K562 (cell line): ENCODE data around the gene WIPF3. TPM values are rescaled to one million over a fixed set of nuclear protein-coding genes. Genes with fewer than 3 reads are reported as not detected.

ENCODE experiments used
- CBFB ChIP-seq: sonication (generic); formaldehyde crosslinking; IDR thresholded peaks from 2 replicates; pipeline ENCODE4 v1.4.0; 2020; ENCODE audit warnings: mild to moderate bottlenecking, missing genetic modification reagents
- CCNT2 ChIP-seq: IDR thresholded peaks from 2 replicates; pipeline ENCODE4 v1.6.1; 2011; ENCODE audit warnings: borderline replicate concordance, low read depth, mild to moderate bottlenecking, moderate library complexity, mixed read lengths, low read length; ENCODE audit not compliant: insufficient read length; ENCODE audit errors: extremely low read depth
- HIVEP1 ChIP-seq: fragments of 250-450 bp; sonication (Bioruptor Pico); IDR thresholded peaks from 2 replicates; pipeline ENCODE4 v1.4.0; 2020; ENCODE audit warnings: mild to moderate bottlenecking
- HMG20B ChIP-seq: fragments of 250-450 bp; sonication (Bioruptor Pico); IDR thresholded peaks from 2 replicates; pipeline ENCODE4 v1.5.0; 2021; ENCODE audit warnings: mild to moderate bottlenecking
- KDM5B ChIP-seq: fragments of 200-600 bp; sonication (generic); IDR thresholded peaks from 2 replicates; pipeline ENCODE4 v1.6.1; 2012; ENCODE audit warnings: low read depth, mild to moderate bottlenecking, moderate library complexity, low read length, control low read depth, inconsistent platforms; ENCODE audit not compliant: insufficient replicate concordance
- KHSRP ChIP-seq: fragments of 450-650 bp; IDR thresholded peaks from 2 replicates; pipeline ENCODE4 v1.6.1; 2017
- MYNN ChIP-seq, 2 experiments: sonication (generic); formaldehyde crosslinking in 1 of 2; IDR thresholded peaks; 2 replicates each; pipeline versions ENCODE4 v1.5.0 to v1.6.1; 2016 to 2020; ENCODE audit warnings: antibody characterized with exemption in 1 of 2, missing genetic modification reagents in 1 of 2
- NR2C1 ChIP-seq, 2 experiments: fragments of 450-650 bp; IDR thresholded peaks; 2 replicates each; pipeline ENCODE4 v1.6.1; 2017; ENCODE audit warnings: mild to moderate bottlenecking in 2 of 2, antibody characterized with exemption in 1 of 2, inconsistent platforms in 1 of 2, missing compliant biosample characterization in 1 of 2, missing genetic modification characterization in 1 of 2
- PHB2 ChIP-seq: fragments of 450-650 bp; IDR thresholded peaks from 2 replicates; pipeline ENCODE4 v1.6.1; 2017; ENCODE audit warnings: low read depth
- PHTF2 ChIP-seq: fragments of 250-450 bp; sonication (Bioruptor Pico); IDR thresholded peaks from 2 replicates; pipeline ENCODE4 v1.5.0; 2021; ENCODE audit warnings: mild to moderate bottlenecking
- RFX5 ChIP-seq: IDR thresholded peaks from 2 replicates; pipeline ENCODE4 v1.6.1; 2011; ENCODE audit warnings: low read depth, mild to moderate bottlenecking, improper control_type of control experiment, low read length
- SETDB1 ChIP-seq: IDR thresholded peaks from one replicate; pipeline ENCODE4 v1.6.1; 2012; ENCODE audit warnings: low read length, control low read depth, inconsistent platforms
- SRF ChIP-seq, 2 experiments: fragments of 250-450, 450-650 bp in 1 of 2; sonication (Bioruptor Pico) in 1 of 2; sonication (generic) in 1 of 2; formaldehyde crosslinking; IDR thresholded peaks; 2 replicates each; pipeline versions ENCODE4 v1.5.0 to v1.5.1; 2020 to 2022; ENCODE audit warnings: mild to moderate bottlenecking in 1 of 2, missing genetic modification reagents in 1 of 2
- TOE1 ChIP-seq, 2 experiments: fragments of 450-650 bp in 1 of 2; sonication (generic) in 1 of 2; formaldehyde crosslinking in 1 of 2; IDR thresholded peaks; 2 replicates each; pipeline versions ENCODE4 v1.7.1 to v1.8.0; 2016 to 2022; ENCODE audit warnings: borderline replicate concordance in 2 of 2, mild to moderate bottlenecking in 2 of 2, antibody characterized with exemption in 1 of 2, inconsistent platforms in 1 of 2, low read depth in 1 of 2, missing genetic modification reagents in 1 of 2, moderate library complexity in 1 of 2
- TRIM25 ChIP-seq: fragments of 450-650 bp; IDR thresholded peaks from 2 replicates; pipeline ENCODE4 v1.7.0; 2016; ENCODE audit warnings: borderline replicate concordance
- USF2 ChIP-seq: sonication (generic); formaldehyde crosslinking; IDR thresholded peaks from 2 replicates; pipeline ENCODE4 v1.5.0; 2020; ENCODE audit warnings: missing genetic modification reagents
- ZBED1 ChIP-seq: IDR thresholded peaks from 2 replicates; pipeline ENCODE4 v1.6.1; 2014
- ZNF274 ChIP-seq: IDR thresholded peaks from 2 replicates; pipeline ENCODE4 v1.6.1; 2011; ENCODE audit warnings: low read depth, mild to moderate bottlenecking, low read length, moderate library complexity, borderline replicate concordance
- ZNF431 ChIP-seq: sonication (generic); formaldehyde crosslinking; IDR thresholded peaks from 2 replicates; pipeline ENCODE4 v1.8.0; 2022; ENCODE audit warnings: mild to moderate bottlenecking, missing genetic modification reagents
- ZNF695 ChIP-seq: fragments of 450-650 bp; formaldehyde crosslinking; IDR thresholded peaks from 2 replicates; pipeline ENCODE4 v1.4.0; 2020; ENCODE audit warnings: mild to moderate bottlenecking, moderate library complexity
- ZNF696 ChIP-seq: fragments of 250-450 bp; sonication (Bioruptor Pico); conservative IDR thresholded peaks from 2 replicates; pipeline ENCODE4 v1.4.0; 2020; ENCODE audit warnings: mild to moderate bottlenecking, moderate library complexity
- polyA plus RNA-seq, 8 experiments: library from polyadenylated mRNA; depleted of rRNA in 4 of 8; stranded (reverse) in 5 of 8; unstranded in 3 of 8; fragments of >200 nt; fragmentation: Nextera tagmentation in 2 of 8; fragmentation: Illumina TruSeq in 1 of 8; extraction: Ambion mirVana in 2 of 8; extraction: Trizol in 1 of 8; gene quantifications; 2 replicates each; pipeline versions ENCODE4 v1.2.1 to v1.2.3, GENCODE V29; 2011 to 2014; ENCODE audit warnings: inconsistent platforms in 1 of 8, missing spikeins in 1 of 8
- total RNA-seq, 7 experiments: library from RNA; depleted of rRNA in 6 of 7; stranded (reverse); fragments of >200 nt in 6 of 7; fragmentation: Illumina TruSeq in 2 of 7; extraction: Trizol in 2 of 7; gene quantifications; 2 replicates each; pipeline versions ENCODE4 v1.2.1 to v1.2.3, GENCODE V29; 2011 to 2021; ENCODE audit warnings: low replicate concordance in 1 of 7
- TF ChIP-seq, protein P1 (sequence below), 3 experiments: fragments of 200-800 bp in 1 of 3; fragments of 250-450 bp in 1 of 3; fragments of 450-650 bp in 1 of 3; sonication (Bioruptor Pico) in 1 of 3; sonication (Bioruptor generic) in 1 of 3; formaldehyde crosslinking in 1 of 3; IDR thresholded peaks; 2 replicates each; pipeline versions ENCODE4 v1.6.1 to v1.8.0; 2016 to 2022; ENCODE audit warnings: mild to moderate bottlenecking in 2 of 3, missing genetic modification characterization in 2 of 3, missing compliant biosample characterization in 1 of 3, moderate library complexity in 1 of 3

Gene WIPF3
- total and polyA plus RNA-seq, 9 of the 15 experiments (the other 6 are each of a cell fraction or from before 2014, with no cell fraction given), result 0.18 to 3.2 (median 1.7) TPM

- TF ChIP-seq TRIM25, result no peak
- no peak for TF ChIP-seq KHSRP
- no peak for TF ChIP-seq PHB2
- no peak for TF ChIP-seq USF2 (CRISPR knock-in tag)
- no peak for TF ChIP-seq ZNF274
- no peak for TF ChIP-seq KDM5B
- no peak for TF ChIP-seq PHTF2 (CRISPR knock-in tag)
- no peak for TF ChIP-seq HIVEP1 (CRISPR knock-in tag)
- no peak for TF ChIP-seq ZNF431 (CRISPR knock-in tag)
- no peak for TF ChIP-seq ZNF696 (CRISPR knock-in tag)
- TF ChIP-seq ZNF695, result no peak
- TF ChIP-seq ZBED1, result no peak
- TF ChIP-seq CCNT2, result peak; percentile 40
- TF ChIP-seq, protein P1, sequence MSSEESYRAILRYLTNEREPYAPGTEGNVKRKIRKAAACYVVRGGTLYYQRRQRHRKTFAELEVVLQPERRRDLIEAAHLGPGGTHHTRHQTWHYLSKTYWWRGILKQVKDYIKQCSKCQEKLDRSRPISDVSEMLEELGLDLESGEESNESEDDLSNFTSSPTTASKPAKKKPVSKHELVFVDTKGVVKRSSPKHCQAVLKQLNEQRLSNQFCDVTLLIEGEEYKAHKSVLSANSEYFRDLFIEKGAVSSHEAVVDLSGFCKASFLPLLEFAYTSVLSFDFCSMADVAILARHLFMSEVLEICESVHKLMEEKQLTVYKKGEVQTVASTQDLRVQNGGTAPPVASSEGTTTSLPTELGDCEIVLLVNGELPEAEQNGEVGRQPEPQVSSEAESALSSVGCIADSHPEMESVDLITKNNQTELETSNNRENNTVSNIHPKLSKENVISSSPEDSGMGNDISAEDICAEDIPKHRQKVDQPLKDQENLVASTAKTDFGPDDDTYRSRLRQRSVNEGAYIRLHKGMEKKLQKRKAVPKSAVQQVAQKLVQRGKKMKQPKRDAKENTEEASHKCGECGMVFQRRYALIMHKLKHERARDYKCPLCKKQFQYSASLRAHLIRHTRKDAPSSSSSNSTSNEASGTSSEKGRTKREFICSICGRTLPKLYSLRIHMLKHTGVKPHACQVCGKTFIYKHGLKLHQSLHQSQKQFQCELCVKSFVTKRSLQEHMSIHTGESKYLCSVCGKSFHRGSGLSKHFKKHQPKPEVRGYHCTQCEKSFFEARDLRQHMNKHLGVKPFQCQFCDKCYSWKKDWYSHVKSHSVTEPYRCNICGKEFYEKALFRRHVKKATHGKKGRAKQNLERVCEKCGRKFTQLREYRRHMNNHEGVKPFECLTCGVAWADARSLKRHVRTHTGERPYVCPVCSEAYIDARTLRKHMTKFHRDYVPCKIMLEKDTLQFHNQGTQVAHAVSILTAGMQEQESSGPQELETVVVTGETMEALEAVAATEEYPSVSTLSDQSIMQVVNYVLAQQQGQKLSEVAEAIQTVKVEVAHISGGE (CRISPR knock-in tag; IDR thresholded peaks at IDR 0.05), result no peak
- no peak for TF ChIP-seq HMG20B (CRISPR knock-in tag)
- no peak for TF ChIP-seq MYNN (IDR thresholded peaks at IDR 0.05)
- no peak for TF ChIP-seq MYNN (CRISPR knock-in tag; IDR thresholded peaks at IDR 0.05)
- no peak for TF ChIP-seq SRF (CRISPR knock-in tag; IDR thresholded peaks at IDR 0.05)
- no peak for TF ChIP-seq NR2C1 (IDR thresholded peaks at IDR 0.05)
- TF ChIP-seq NR2C1 (tag; IDR thresholded peaks at IDR 0.05), result no peak
- no peak for TF ChIP-seq TOE1 (IDR thresholded peaks at IDR 0.05; ENCODE audit: borderline replicate concordance)
- no peak for TF ChIP-seq TOE1 (CRISPR knock-in tag; IDR thresholded peaks at IDR 0.05; ENCODE audit: borderline replicate concordance, low read depth)
- no peak for TF ChIP-seq CBFB
- TF ChIP-seq RFX5, result no peak
- TF ChIP-seq SETDB1, result no peak
Measured at GRCh38 chr7:29806208-29806994, at the start of gene WIPF3 (continued).
